IPS DF 4.7 (cell line): ENCODE results near the gene RUBCNL.

Experiments
- DNase-seq: peaks from one replicate; pipeline ENCODE4 v3.0.0-alpha.2; 2013; ENCODE audit warnings: low spot score; ENCODE audit errors: extremely low read depth

The RUBCNL gene

DNA sequence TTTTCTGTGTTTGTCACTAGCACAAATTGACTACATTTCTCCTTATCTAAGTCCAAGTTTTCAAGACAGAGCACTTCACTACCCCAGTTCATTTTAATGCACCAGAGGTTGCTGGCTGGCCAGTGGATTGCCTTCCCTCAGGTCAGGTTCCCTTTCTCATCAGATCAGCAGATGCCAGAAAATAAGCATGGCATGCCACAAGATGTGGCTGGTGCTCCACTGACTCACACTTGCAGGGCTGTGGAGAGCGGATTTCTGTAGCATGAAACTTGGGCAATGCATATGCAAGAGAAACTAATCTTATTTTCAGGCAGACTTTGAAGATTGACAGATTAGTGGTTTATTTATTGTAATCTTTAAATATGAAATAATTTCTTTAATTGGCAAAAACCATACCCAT is 79.5 kb downstream of the RUBCNL start:
- DNase-seq, result no peak

DNA sequence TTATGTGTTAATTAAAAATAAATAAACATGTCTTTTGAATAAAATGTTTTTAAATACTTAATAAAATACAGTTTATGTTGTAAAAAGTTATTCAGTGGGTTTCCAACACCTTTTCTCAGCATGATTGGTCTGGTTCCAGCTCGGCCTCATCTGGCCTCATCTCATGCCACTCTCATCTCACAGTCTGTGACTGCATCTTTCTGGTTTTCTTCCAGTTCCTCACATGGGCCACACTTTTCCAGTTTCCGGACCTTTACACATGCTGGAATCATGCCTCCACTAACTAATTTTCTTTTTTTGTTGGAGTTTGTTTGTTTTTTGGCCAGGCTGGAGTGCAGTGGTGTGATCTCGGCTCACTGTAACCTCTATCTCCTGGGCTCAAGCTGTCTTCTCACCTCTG is 82.5 kb downstream of the RUBCNL start:
- DNase-seq, result no peak

DNA sequence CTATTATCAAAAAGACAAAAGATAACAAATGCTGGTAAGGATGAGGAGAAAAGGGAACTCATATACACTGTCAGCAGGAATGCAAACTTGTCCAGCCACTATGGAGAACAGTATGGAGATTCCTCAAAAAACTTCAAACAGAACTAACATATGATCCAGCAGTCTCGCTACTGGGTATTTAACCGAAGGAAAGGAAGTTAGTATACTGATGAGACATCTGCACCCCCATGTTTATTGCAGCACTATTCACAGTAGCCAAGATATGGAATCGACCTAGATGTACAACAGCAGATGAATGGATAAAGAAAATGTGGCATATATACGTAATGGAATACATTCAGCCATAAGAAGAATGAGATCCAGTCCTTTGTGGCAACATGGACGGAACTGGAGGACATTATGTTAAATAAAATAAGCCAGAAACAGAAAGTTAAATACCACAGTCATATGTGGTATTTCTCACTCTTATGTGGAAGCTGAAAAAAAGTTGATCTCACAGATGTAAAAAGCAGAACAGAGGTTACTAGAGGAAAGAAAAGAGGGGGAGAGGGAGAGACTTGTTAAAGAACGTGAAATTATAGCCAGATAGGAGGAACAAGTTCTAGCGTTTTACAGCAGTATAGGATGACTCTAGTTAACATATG is 83.2 kb downstream of the RUBCNL start:
- no peak for DNase-seq

DNA sequence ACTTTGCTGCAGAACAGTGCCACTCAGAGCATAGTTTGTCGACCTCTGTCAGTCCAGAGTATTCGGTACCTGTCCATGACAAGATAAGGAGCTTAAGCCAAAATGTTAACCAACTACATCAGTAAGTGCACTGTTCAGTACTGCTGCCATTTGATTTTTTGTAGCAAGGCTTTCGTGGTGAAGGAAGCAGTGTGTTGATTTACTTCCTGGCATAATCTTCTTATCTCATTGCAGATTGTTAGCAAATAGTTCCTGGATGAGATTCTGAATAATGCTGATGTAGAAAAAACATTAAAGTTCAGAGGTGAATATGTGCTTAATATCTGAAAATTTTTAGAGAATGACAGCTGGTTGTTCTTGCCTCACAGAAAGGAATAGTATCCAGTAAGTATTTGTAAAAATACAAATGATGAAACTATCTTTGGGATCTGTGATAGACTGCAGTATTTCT is 89.7 kb downstream of the RUBCNL start:
- no peak for DNase-seq

DNA sequence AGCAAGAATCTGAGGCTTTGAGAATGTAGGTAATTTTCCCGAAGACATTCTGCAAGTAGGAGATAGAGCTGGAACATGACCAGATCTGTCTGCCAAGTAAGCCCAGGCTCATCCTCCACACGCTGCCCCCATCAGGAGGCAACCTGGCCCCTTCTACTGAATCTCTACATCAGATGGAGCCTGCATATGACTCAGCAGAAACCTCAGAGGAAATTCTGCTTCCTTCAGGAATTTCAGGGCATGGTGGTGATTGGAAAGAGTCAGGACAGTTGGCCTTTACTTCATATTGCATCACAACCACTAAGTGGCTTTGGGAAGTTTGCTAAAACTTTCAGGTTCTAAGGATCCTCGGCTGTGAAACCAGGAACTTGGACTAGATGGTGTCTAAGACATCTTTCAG is 90.1 kb downstream of the RUBCNL start:
- no peak for DNase-seq

DNA sequence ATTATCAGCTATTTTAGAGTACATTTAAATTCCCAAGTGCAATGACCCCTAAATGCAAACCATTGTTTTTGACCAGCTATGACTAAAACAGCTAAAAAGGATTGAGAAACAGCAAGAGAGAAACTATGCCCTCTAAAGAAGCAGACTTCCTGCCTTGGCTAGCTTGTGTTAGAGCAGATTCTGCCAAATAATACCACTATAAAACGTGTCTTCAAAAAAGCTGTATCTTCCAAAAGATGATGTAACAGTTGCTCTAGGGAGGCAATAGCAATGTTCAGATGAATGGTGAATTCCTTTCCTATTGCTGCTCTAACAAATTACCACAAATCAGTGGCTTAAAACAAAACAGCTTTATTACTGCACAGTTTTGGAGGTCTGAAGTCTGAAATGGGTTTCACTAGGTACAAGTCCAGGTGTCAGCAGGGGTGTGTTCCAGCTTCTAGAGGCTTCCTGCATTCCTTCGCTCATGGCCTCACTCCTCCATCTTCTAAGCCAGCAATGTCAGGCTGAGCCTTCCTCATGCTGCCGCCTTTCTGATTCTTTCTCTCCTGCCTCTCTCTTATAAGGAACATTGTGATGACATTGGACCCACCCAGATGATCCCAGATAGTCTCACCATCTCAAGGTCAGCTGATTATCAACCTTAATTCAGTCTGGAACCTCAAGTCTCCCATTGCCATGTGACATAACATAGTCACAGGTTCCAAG is 90.8 kb downstream of the RUBCNL start:
- DNase-seq, result no peak

DNA sequence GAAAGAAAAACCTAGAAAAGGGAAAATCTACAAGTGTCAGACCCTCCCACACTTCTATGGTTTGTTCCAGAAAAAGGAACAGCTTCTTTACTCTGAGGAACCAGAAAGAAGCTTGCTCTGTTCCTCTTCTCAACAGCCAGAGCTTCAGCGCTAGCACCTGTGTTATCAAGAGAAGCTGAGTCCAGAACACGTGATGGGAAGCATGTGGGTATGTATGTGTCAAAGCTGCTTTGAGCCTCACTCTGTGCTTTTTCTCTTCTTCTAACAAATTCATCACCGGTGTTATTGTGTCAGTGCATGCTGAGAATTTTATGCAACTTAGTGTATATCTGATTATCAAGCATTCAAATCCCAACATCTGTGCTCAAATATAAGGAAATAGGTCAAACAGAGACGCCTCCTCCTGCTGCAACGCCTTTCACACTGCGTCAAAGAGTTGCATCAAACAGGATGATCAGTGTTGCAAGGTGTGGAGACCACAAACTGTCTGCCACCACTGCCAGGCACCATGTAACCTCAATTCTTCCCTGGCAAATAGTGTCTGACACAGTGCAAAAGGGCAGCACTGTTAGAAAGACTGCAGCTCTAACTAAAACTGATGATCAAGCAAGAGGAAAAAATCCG is 91.4 kb downstream of the RUBCNL start:
- DNase-seq, result no peak

DNA sequence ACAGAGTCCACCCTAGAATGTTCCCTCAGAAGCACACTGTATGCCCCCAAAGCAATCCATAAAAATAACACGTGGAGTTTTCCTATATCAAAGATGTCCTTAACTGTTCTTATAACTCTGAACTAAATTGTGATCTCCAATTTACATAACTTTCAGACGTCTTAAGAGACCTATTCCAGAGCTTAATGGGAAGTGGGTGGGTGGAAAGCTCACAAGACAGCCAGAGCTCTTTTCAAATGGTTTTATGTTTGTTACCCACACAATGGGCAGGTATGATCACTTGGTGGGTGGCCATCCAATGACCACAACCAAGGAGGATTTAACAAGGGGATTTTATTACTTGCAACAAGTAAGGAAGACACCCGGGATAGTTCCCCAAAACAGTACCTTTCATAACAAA is 93.6 kb downstream of the RUBCNL start:
- DNase-seq, result no peak
